HepG2 (cell line): ENCODE data around the gene TOM1L2. TPM values are rescaled to one million over a fixed set of nuclear protein-coding genes. Genes with fewer than 3 reads are reported as not detected.

Source experiments
- ATAC-seq: fragments of 200-7000 bp; cut with Tn5 transposase; 3 replicates; pipeline ENCODE4 v1.9.1; 2020; ENCODE audit warnings: mild to moderate bottlenecking, moderate library complexity
- BruUV-seq: library from RNA; stranded (reverse); fragments of 400-500 nt; replicated peaks from 2 replicates; lab custom pipeline; 2021; lab: Mats Ljungman, UMichigan
- CTCF ChIA-PET: fragments of 300-600 bp; formaldehyde crosslinking; extraction: SDS; loops from one replicate; lab custom pipeline; 2021; ENCODE audit warnings: low total read pairs, inconsistent platforms, low intra/inter-chr PET ratio; lab: Yijun Ruan, JAX
- POLR2A ChIA-PET: fragments of 350-600 bp; sonication (Branson Sonifier 250); formaldehyde crosslinking; loops from one replicate; lab custom pipeline; 2020; ENCODE audit warnings: antibody characterized with exemption, inconsistent platforms; lab: Yijun Ruan, JAX
- DNase-seq: peaks from one replicate; pipeline ENCODE4 v3.0.0-alpha.2; 2015; ENCODE audit warnings: low spot score
- FAIRE-seq: peaks from 3 replicates; lab custom pipeline; 2011; peaks lifted over from hg19 to GRCh38; lab: Jason Lieb, UNC
- H2AFZ ChIP-seq: one replicate; pipeline ENCODE4 v1.6.1; 2011; ENCODE audit warnings: low read length, inconsistent platforms
- H3K27ac ChIP-seq: fragments of 300-600 bp; 3 replicates; pipeline ENCODE4 v1.8.0; 2011; ENCODE audit warnings: mixed run types, mild to moderate bottlenecking, mixed read lengths, low read length, inconsistent platforms; ENCODE audit not compliant: insufficient read depth; ENCODE audit errors: extremely low read length
- H3K27me3 ChIP-seq, 2 experiments: fragments of 200-600 bp in 1 of 2; 2 replicates in 1 of 2; 3 replicates in 1 of 2; pipeline versions ENCODE4 v1.6.0 to v1.8.0; 2011; ENCODE audit warnings: low read length in 2 of 2, mild to moderate bottlenecking in 2 of 2, moderate library complexity in 2 of 2, inconsistent platforms in 1 of 2; ENCODE audit not compliant: insufficient read depth in 2 of 2, control insufficient read depth in 1 of 2
- H3K36me3 ChIP-seq, 2 experiments: fragments of 200-600 bp in 1 of 2; replicated peaks in 1 of 2; 2 replicates in 1 of 2; 3 replicates in 1 of 2; pipeline versions ENCODE4 v1.5.1 to v1.8.0; 2011; ENCODE audit warnings: low read length in 2 of 2, inconsistent platforms in 1 of 2; ENCODE audit not compliant: insufficient read depth in 2 of 2, control insufficient read depth in 1 of 2
- H3K4me1 ChIP-seq: 2 replicates; pipeline ENCODE4 v1.5.1; 2012; ENCODE audit warnings: low read length, inconsistent platforms; ENCODE audit not compliant: insufficient read depth
- H3K4me2 ChIP-seq: 2 replicates; pipeline ENCODE4 v1.6.0; 2011; ENCODE audit warnings: low read depth, low read length, inconsistent platforms
- H3K4me3 ChIP-seq, 3 experiments: fragments of 200-600 bp in 1 of 3; sonication (generic), shearing (Covaris generic) in 1 of 3; replicated peaks in 1 of 3; 2 replicates each; pipeline ENCODE4 v1.5.1; 2011 to 2016; ENCODE audit warnings: low read length in 3 of 3, inconsistent platforms in 2 of 3, low read depth in 2 of 3, mild to moderate bottlenecking in 2 of 3, control low read depth in 1 of 3, mixed read lengths in 1 of 3; ENCODE audit not compliant: insufficient read depth in 1 of 3
- H3K79me2 ChIP-seq: one replicate; pipeline ENCODE4 v1.6.1; 2011; ENCODE audit warnings: low read length, inconsistent platforms; ENCODE audit not compliant: insufficient read depth
- H3K9ac ChIP-seq: 2 replicates; pipeline ENCODE4 v1.6.0; 2011; ENCODE audit warnings: mild to moderate bottlenecking, low read depth, low read length, inconsistent platforms; ENCODE audit not compliant: insufficient read depth
- H3K9me3 ChIP-seq: 2 replicates; pipeline ENCODE4 v1.5.1; 2012; ENCODE audit warnings: mild to moderate bottlenecking, low read length
- H4K20me1 ChIP-seq: 2 replicates; pipeline ENCODE4 v1.6.0; 2011; ENCODE audit warnings: inconsistent platforms, mild to moderate bottlenecking, low read length, moderate library complexity; ENCODE audit not compliant: insufficient read depth
- FOXA3 ChIP-seq: IDR thresholded peaks from 2 replicates; pipeline ENCODE4 v1.6.1; 2016; ENCODE audit warnings: missing genetic modification reagents, missing compliant biosample characterization
- JDP2 ChIP-seq: sonication (generic); formaldehyde crosslinking; IDR thresholded peaks from 2 replicates; pipeline ENCODE4 v1.8.1; 2022; ENCODE audit warnings: missing genetic modification reagents, borderline replicate concordance
- NBN ChIP-seq: fragments of 450-650 bp; conservative IDR thresholded peaks from 2 replicates; pipeline ENCODE4 v1.6.1; 2017
- SRSF1 ChIP-seq: fragments of 200-400 bp; formaldehyde crosslinking; optimal IDR thresholded peaks from 2 replicates; pipeline ENCODE3; 2017; ENCODE audit warnings: mild to moderate bottlenecking, low read depth, low read length, moderate library complexity
- TOPORS ChIP-seq: sonication (generic); formaldehyde crosslinking; IDR thresholded peaks from 2 replicates; pipeline ENCODE4 v1.8.0; 2023; ENCODE audit warnings: mild to moderate bottlenecking, missing genetic modification reagents
- ZBTB38 ChIP-seq: sonication (generic); formaldehyde crosslinking; IDR thresholded peaks from 2 replicates; pipeline ENCODE4 v1.5.1; 2020; ENCODE audit warnings: mild to moderate bottlenecking, missing genetic modification reagents
- ZFYVE20 ChIP-seq: sonication (generic); formaldehyde crosslinking; IDR thresholded peaks from 2 replicates; pipeline ENCODE4 v1.8.0; 2023; ENCODE audit warnings: low read depth, mild to moderate bottlenecking, moderate library complexity, missing genetic modification reagents, borderline replicate concordance
- ZNF263 ChIP-seq: sonication (generic); formaldehyde crosslinking; IDR thresholded peaks from 2 replicates; pipeline ENCODE4 v1.4.0; 2020; ENCODE audit warnings: missing genetic modification reagents
- WGBS: methylation state at CpG from one replicate; pipeline ENCODE4 v1.1.6; 2017; ENCODE audit warnings: low lambda C conversion rate; 5-methylcytosine and 5-hydroxymethylcytosine counted together
- in situ Hi-C: cut with HindIII; loops from 2 replicates; pipeline ENCODE4 v1.10.0; 2017; ENCODE audit warnings: low pct_unique_long_range_greater_than_20kb; ENCODE audit not compliant: extremely low pct_ligation_motif_present
- intact Hi-C: fragments of 100-400 bp; cut with micrococcal nuclease; formaldehyde crosslinking; loops from one replicate; pipeline ENCODE4 v1.10.0; 2022; ENCODE audit not compliant: unreplicated experiment
- polyA plus RNA-seq, 8 experiments: library from polyadenylated mRNA; depleted of rRNA in 3 of 8; stranded (reverse) in 7 of 8; unstranded in 1 of 8; fragments of >200 nt; fragmentation: Illumina TruSeq in 4 of 8; extraction: Trizol in 4 of 8; gene quantifications; 2 replicates each; pipeline versions ENCODE4 v1.2.1 to v1.2.3, GENCODE V29; 2011 to 2016; ENCODE audit warnings: low read depth in 4 of 8, missing spikeins in 1 of 8, mixed read lengths in 1 of 8; ENCODE audit not compliant: insufficient read depth in 1 of 8
- total RNA-seq, 5 experiments: library from RNA; depleted of rRNA; stranded (reverse); fragments of >200 nt; fragmentation: Illumina TruSeq; extraction: Trizol; gene quantifications; 2 replicates each; pipeline ENCODE4 v1.2.3, GENCODE V29; 2016; ENCODE audit warnings: low read depth in 1 of 5
- TF ChIP-seq, protein P1 (sequence below): sonication (generic); formaldehyde crosslinking; IDR thresholded peaks from 2 replicates; pipeline ENCODE4 v1.4.0; 2020; ENCODE audit warnings: missing genetic modification reagents, mild to moderate bottlenecking, borderline replicate concordance
- TF ChIP-seq, protein P2 (sequence below): sonication (generic); formaldehyde crosslinking; conservative IDR thresholded peaks from 2 replicates; pipeline ENCODE4 v1.8.0; 2022; ENCODE audit warnings: missing genetic modification reagents

The TOM1L2 gene
- total and polyA plus RNA-seq, 2 of the 13 experiments (the other 11 are each of a cell fraction or from before 2014, with no cell fraction given), result 4.7 to 7.4 TPM

DNA sequence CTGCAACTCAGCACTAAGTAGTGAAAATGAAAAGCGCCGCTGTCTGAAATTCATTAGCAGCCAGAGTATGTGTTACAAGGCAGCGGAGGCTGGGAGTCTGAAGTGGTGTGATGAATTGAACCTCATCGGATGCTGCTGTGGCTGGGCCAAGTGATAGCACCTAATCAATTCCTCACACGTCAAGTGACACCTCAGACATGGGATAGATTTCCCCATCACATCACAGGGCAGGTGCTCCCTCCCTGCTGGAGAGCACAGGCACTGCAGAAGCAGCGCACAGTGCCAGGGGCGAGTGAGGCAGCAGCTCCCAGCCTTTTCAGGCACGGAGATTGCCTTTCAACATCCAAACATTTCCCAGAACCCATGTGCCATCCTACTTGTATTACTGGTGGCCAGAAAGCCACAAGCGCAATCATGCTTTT, 32.7 kb upstream of the TOM1L2 start:
- FAIRE-seq, result no peak
- H4K20me1 ChIP-seq, result no peaks in the 10 kb centered on the region
- H3K79me2 ChIP-seq, result no peaks in the 10 kb centered on the region
- peaks cover 7% of the 10 kb centered on the region for H3K4me1 ChIP-seq
- no peak overlapping the region for H3K27ac ChIP-seq
- 91% methylated on average over 9 of the region's 9 CpGs for WGBS
- no peaks in the 10 kb centered on the region; a peak in 1 of 5 replicates for H3K36me3 ChIP-seq
- no TSS peak for BruUV-seq
- H3K4me3 ChIP-seq, result no peak overlapping the region
- no peak for DNase-seq
- H3K27me3 ChIP-seq, result no peaks in the 10 kb centered on the region
- no peak overlapping the region for H3K9ac ChIP-seq
- ChIA-PET CTCF (no interaction called here), POLR2A (no interaction called here)
- no peak overlapping the region for H2AFZ ChIP-seq
- in situ Hi-C loops (loop anchor here (25.0 kb wide), 1 partner anchor 107 kb away; the partner anchor contains the start of gene MYO15A), intact Hi-C loops (no loop called here)
- no peak overlapping the region for H3K4me2 ChIP-seq
- no peaks in the 10 kb centered on the region for H3K9me3 ChIP-seq
- ATAC-seq, result peak; percentile 83
- TF ChIP-seq ZNF263 (CRISPR knock-in tag) (0 out of 2 replicates have a peak, but pooled peaks have one; percentile 48), NBN (no peak), JDP2 (CRISPR knock-in tag) (no peak), ZFYVE20 (CRISPR knock-in tag) (no peak), TOPORS (CRISPR knock-in tag) (no peak), SRSF1 (no peak), ZBTB38 (no peak), FOXA3 (CRISPR knock-in tag) (no peak)

DNA sequence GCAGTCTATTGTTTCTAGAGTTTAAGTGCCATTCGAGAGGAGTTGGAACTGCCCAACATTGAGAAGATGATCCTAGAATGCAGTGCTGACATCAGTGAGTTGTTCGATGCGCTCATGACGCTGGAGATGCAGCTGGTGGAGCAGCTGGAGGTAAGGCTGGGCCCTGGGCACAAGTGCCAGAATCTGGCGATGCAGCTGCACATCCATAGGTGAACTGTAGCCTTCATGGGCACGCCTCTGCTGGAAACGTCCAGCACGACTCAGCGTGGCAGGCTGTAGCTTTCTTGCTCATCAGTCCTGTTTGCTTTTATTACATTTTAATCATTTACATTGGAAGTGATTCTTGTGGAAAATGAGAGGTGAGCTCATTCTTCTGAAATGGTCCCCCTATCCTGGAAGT, 32.1 kb upstream of the TOM1L2 start:
- Histone ChIP-seq H4K20me1 (no peaks in the 10 kb centered on the region), H3K27me3 (no peaks in the 10 kb centered on the region), H3K36me3 (no peaks in the 10 kb centered on the region; a peak in 1 of 5 replicates), H3K79me2 (no peaks in the 10 kb centered on the region), H3K4me1 (peaks cover 13% of the 10 kb centered on the region), H2AFZ (no peak overlapping the region), H3K9me3 (no peaks in the 10 kb centered on the region), H3K27ac (no peak overlapping the region), H3K9ac (no peak overlapping the region), H3K4me2 (no peak overlapping the region), H3K4me3 (no peak overlapping the region)
- no peak for FAIRE-seq
- POLR2A ChIA-PET, result no interaction called here
- CTCF ChIA-PET, result no interaction called here
- no TSS peak for BruUV-seq
- no peak for ATAC-seq
- in situ Hi-C loops, result loop anchor here (25.0 kb wide), 1 partner anchor 108 kb away; the partner anchor contains the start of gene MYO15A
- no peak for DNase-seq
- intact Hi-C loops, result no loop called here
- WGBS, result 86% methylated on average over 9 of the region's 9 CpGs
- TF ChIP-seq, protein P1, sequence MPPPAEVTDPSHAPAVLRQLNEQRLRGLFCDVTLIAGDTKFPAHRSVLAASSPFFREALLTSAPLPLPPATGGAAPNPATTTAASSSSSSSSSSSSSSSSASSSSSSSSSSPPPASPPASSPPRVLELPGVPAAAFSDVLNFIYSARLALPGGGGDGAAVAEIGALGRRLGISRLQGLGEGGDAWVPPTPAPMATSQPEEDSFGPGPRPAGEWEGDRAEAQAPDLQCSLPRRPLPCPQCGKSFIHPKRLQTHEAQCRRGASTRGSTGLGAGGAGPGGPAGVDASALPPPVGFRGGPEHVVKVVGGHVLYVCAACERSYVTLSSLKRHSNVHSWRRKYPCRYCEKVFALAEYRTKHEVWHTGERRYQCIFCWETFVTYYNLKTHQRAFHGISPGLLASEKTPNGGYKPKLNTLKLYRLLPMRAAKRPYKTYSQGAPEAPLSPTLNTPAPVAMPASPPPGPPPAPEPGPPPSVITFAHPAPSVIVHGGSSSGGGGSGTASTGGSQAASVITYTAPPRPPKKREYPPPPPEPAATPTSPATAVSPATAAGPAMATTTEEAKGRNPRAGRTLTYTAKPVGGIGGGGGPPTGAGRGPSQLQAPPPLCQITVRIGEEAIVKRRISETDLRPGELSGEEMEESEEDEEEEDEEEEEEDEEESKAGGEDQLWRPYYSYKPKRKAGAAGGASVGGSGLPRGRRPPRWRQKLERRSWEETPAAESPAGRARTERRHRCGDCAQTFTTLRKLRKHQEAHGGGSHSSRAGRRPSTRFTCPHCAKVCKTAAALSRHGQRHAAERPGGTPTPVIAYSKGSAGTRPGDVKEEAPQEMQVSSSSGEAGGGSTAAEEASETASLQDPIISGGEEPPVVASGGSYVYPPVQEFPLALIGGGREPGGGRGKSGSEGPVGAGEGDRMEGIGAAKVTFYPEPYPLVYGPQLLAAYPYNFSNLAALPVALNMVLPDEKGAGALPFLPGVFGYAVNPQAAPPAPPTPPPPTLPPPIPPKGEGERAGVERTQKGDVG, result no peak
- TF ChIP-seq, protein P2, sequence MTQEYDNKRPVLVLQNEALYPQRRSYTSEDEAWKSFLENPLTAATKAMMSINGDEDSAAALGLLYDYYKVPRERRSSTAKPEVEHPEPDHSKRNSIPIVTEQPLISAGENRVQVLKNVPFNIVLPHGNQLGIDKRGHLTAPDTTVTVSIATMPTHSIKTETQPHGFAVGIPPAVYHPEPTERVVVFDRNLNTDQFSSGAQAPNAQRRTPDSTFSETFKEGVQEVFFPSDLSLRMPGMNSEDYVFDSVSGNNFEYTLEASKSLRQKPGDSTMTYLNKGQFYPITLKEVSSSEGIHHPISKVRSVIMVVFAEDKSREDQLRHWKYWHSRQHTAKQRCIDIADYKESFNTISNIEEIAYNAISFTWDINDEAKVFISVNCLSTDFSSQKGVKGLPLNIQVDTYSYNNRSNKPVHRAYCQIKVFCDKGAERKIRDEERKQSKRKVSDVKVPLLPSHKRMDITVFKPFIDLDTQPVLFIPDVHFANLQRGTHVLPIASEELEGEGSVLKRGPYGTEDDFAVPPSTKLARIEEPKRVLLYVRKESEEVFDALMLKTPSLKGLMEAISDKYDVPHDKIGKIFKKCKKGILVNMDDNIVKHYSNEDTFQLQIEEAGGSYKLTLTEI (CRISPR knock-in tag), result no peak
